ENCODE results near the gene TP63. TPM values are rescaled to one million over a fixed set of nuclear protein-coding genes. Genes with fewer than 3 reads are reported as not detected.

Gene TP63
- total RNA-seq, 1 donor, result 1.8 TPM

- H3K36me3 ChIP-seq (ENCODE audit: insufficient read depth, low read length), result no peaks in the 10 kb centered on the region
- no peak overlapping the region for H3K4me3 ChIP-seq (ENCODE audit: insufficient read depth, low read length)
- H3K4me1 ChIP-seq (ENCODE audit: insufficient read depth, low read length), result peaks cover 3% of the 10 kb centered on the region
- H3K27me3 ChIP-seq (ENCODE audit: insufficient read depth, low read length), result no peaks in the 10 kb centered on the region
- no peak for TF ChIP-seq CTCF (IDR thresholded peaks at IDR 0.05; ENCODE audit: extremely low read depth, low read depth, low read length)
- H3K4me2 ChIP-seq (ENCODE audit: insufficient read depth, low read length), result no peak overlapping the region
- H3K79me2 ChIP-seq (ENCODE audit: insufficient read depth, low read length), result no peaks in the 10 kb centered on the region
- H3K9me3 ChIP-seq (ENCODE audit: low read depth, low read length), result no peaks in the 10 kb centered on the region
- no peak overlapping the region for H3K27ac ChIP-seq (ENCODE audit: low read depth, low read length)
- no peak overlapping the region for H2AFZ ChIP-seq (ENCODE audit: low read length)
- no peak for DNase-seq (ENCODE audit: insufficient read length, low spot score, missing footprints)
- H4K20me1 ChIP-seq (ENCODE audit: insufficient read depth, low read length), result no peaks in the 10 kb centered on the region
Measured at GRCh38 chr3:189721873-189722665, 90.9 kb downstream of the TP63 start.

GRCh38 chr3:189724356-189724755 is 93.2 kb downstream of the TP63 start:
- DNase-seq (ENCODE audit: insufficient read length, low spot score, missing footprints), result no peak
- no peaks in the 10 kb centered on the region for H3K27me3 ChIP-seq (ENCODE audit: insufficient read depth, low read length)
- H3K79me2 ChIP-seq (ENCODE audit: insufficient read depth, low read length), result no peaks in the 10 kb centered on the region
- no peak overlapping the region for H3K4me2 ChIP-seq (ENCODE audit: insufficient read depth, low read length)
- no peak overlapping the region for H2AFZ ChIP-seq (ENCODE audit: low read length)
- TF ChIP-seq CTCF (IDR thresholded peaks at IDR 0.05; ENCODE audit: extremely low read depth, low read depth, low read length), result no peak
- no peak overlapping the region for H3K4me3 ChIP-seq (ENCODE audit: insufficient read depth, low read length)
- no peaks in the 10 kb centered on the region for H3K36me3 ChIP-seq (ENCODE audit: insufficient read depth, low read length)
- no peak overlapping the region for H3K27ac ChIP-seq (ENCODE audit: low read depth, low read length)
- H3K4me1 ChIP-seq (ENCODE audit: insufficient read depth, low read length), result peaks cover 15% of the 10 kb centered on the region
- no peaks in the 10 kb centered on the region for H4K20me1 ChIP-seq (ENCODE audit: insufficient read depth, low read length)
- H3K9me3 ChIP-seq (ENCODE audit: low read depth, low read length), result no peaks in the 10 kb centered on the region

GRCh38 chr3:189726277-189726676 is 95.1 kb downstream of the TP63 start:
- no peak overlapping the region for H3K4me3 ChIP-seq (ENCODE audit: insufficient read depth, low read length)
- H3K27ac ChIP-seq (ENCODE audit: low read depth, low read length), result no peak overlapping the region
- H3K4me2 ChIP-seq (ENCODE audit: insufficient read depth, low read length), result no peak overlapping the region
- no peaks in the 10 kb centered on the region for H3K79me2 ChIP-seq (ENCODE audit: insufficient read depth, low read length)
- H3K4me1 ChIP-seq (ENCODE audit: insufficient read depth, low read length), result peaks cover 15% of the 10 kb centered on the region
- no peak overlapping the region for H2AFZ ChIP-seq (ENCODE audit: low read length)
- no peaks in the 10 kb centered on the region for H4K20me1 ChIP-seq (ENCODE audit: insufficient read depth, low read length)
- H3K27me3 ChIP-seq (ENCODE audit: insufficient read depth, low read length), result no peaks in the 10 kb centered on the region
- no peak for TF ChIP-seq CTCF (IDR thresholded peaks at IDR 0.05; ENCODE audit: extremely low read depth, low read depth, low read length)
- no peak for DNase-seq (ENCODE audit: insufficient read length, low spot score, missing footprints)
- H3K9me3 ChIP-seq (ENCODE audit: low read depth, low read length), result no peaks in the 10 kb centered on the region
- H3K36me3 ChIP-seq (ENCODE audit: insufficient read depth, low read length), result no peaks in the 10 kb centered on the region

- H3K4me3 ChIP-seq (ENCODE audit: insufficient read depth, low read length), result no peak overlapping the region
- no peak for DNase-seq (ENCODE audit: insufficient read length, low spot score, missing footprints)
- no peaks in the 10 kb centered on the region for H3K36me3 ChIP-seq (ENCODE audit: insufficient read depth, low read length)
Measured at GRCh38 chr3:189727158-189727557, 96.0 kb downstream of the TP63 start.

More at GRCh38 chr3:189727158-189727557, 96.0 kb downstream of the TP63 start:
- H3K4me2 ChIP-seq (ENCODE audit: insufficient read depth, low read length), result no peak overlapping the region
- TF ChIP-seq CTCF (IDR thresholded peaks at IDR 0.05; ENCODE audit: extremely low read depth, low read depth, low read length), result no peak
- H3K79me2 ChIP-seq (ENCODE audit: insufficient read depth, low read length), result no peaks in the 10 kb centered on the region
- H3K27me3 ChIP-seq (ENCODE audit: insufficient read depth, low read length), result no peaks in the 10 kb centered on the region
- no peaks in the 10 kb centered on the region for H4K20me1 ChIP-seq (ENCODE audit: insufficient read depth, low read length)
- H3K9me3 ChIP-seq (ENCODE audit: low read depth, low read length), result no peaks in the 10 kb centered on the region
- H2AFZ ChIP-seq (ENCODE audit: low read length), result no peak overlapping the region
- H3K4me1 ChIP-seq (ENCODE audit: insufficient read depth, low read length), result peaks cover 15% of the 10 kb centered on the region
- H3K27ac ChIP-seq (ENCODE audit: low read depth, low read length), result no peak overlapping the region

Data from osteoblast (primary cell).